Ishikawa (cell line): ENCODE results near the gene SDR39U1.

Experiments
- CEBPB ChIP-seq: IDR thresholded peaks from 2 replicates; pipeline ENCODE4 v1.6.1; 2012
- CREB1 ChIP-seq: IDR thresholded peaks from 2 replicates; pipeline ENCODE4 v1.6.1; 2012; ENCODE audit warnings: low read depth
- EGR1 ChIP-seq: IDR thresholded peaks from 2 replicates; pipeline ENCODE4 v1.6.1; 2012
- EP300 ChIP-seq: IDR thresholded peaks from 2 replicates; pipeline ENCODE4 v1.6.1; 2012; ENCODE audit warnings: borderline replicate concordance
- FOXM1 ChIP-seq: IDR thresholded peaks from 2 replicates; pipeline ENCODE4 v1.6.1; 2012; ENCODE audit warnings: low read depth, borderline replicate concordance
- NFIC ChIP-seq: IDR thresholded peaks from 2 replicates; pipeline ENCODE4 v1.6.1; 2012
- RAD21 ChIP-seq: IDR thresholded peaks from 2 replicates; pipeline ENCODE4 v1.6.1; 2012; ENCODE audit warnings: low read depth
- TAF1 ChIP-seq: IDR thresholded peaks from 2 replicates; pipeline ENCODE4 v1.6.1; 2012; ENCODE audit warnings: low read depth, mild to moderate bottlenecking
- TCF12 ChIP-seq: IDR thresholded peaks from 2 replicates; pipeline ENCODE4 v1.6.1; 2012; ENCODE audit warnings: low read depth
- TEAD4 ChIP-seq: IDR thresholded peaks from 2 replicates; pipeline ENCODE4 v1.6.1; 2012
- YY1 ChIP-seq: IDR thresholded peaks from 2 replicates; pipeline ENCODE4 v1.6.1; 2012; ENCODE audit warnings: low read depth
- ZBTB7A ChIP-seq: IDR thresholded peaks from 2 replicates; pipeline ENCODE4 v1.6.1; 2012; ENCODE audit warnings: low read depth
- TF ChIP-seq, protein P1 (sequence below): IDR thresholded peaks from 2 replicates; pipeline ENCODE4 v1.6.1; 2012
- TF ChIP-seq, protein P2 (sequence below): IDR thresholded peaks from 2 replicates; pipeline ENCODE4 v1.6.1; 2012
- TF ChIP-seq, protein P3 (sequence below): IDR thresholded peaks from 2 replicates; pipeline ENCODE4 v1.6.1; 2012; ENCODE audit warnings: low read depth, mild to moderate bottlenecking

Gene SDR39U1

DNA sequence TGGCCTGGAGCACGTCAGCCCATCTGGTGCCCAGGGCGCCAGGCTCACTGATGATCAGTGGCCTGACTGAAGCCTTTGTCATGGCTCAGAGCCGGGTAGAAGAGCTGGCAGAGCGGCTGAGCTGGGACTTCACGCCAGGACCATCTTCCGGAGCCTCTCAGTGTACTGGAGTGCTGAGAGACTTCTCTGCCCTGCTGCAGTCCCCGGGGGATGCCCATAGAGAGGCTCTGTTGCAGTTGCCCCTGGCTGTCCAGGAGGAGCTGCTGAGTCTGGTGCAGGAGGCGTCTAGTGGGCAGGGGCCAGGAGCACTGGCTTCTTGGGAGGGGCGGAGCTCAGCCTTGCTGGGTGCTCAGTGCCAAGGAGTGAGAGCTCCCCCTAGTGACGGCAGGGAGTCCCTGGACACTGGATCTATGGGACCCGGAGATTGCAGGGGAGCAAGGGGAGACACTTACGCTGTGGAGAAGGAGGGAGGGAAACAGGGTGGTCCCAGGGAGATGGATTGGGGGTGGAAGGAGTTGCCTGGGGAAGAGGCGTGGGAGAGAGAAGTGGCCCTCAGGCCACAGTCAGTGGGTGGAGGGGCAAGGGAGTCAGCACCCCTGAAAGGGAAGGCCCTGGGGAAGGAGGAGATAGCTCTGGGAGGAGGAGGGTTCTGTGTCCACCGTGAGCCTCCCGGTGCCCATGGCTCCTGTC lies 10.9 kb downstream of the SDR39U1 start:
- TF ChIP-seq TCF12 (no peak), FOXM1 (no peak), RAD21 (peak; percentile 96), EGR1 (no peak), TAF1 (no peak), NFIC (peak; percentile 37; the same call in 1 of the 2 replicates), CREB1 (no peak)
- TF ChIP-seq, protein P1, sequence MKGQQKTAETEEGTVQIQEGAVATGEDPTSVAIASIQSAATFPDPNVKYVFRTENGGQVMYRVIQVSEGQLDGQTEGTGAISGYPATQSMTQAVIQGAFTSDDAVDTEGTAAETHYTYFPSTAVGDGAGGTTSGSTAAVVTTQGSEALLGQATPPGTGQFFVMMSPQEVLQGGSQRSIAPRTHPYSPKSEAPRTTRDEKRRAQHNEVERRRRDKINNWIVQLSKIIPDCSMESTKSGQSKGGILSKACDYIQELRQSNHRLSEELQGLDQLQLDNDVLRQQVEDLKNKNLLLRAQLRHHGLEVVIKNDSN: no peak
- TF ChIP-seq, protein P2, sequence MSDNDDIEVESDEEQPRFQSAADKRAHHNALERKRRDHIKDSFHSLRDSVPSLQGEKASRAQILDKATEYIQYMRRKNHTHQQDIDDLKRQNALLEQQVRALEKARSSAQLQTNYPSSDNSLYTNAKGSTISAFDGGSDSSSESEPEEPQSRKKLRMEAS: no peak
- TF ChIP-seq, protein P3, sequence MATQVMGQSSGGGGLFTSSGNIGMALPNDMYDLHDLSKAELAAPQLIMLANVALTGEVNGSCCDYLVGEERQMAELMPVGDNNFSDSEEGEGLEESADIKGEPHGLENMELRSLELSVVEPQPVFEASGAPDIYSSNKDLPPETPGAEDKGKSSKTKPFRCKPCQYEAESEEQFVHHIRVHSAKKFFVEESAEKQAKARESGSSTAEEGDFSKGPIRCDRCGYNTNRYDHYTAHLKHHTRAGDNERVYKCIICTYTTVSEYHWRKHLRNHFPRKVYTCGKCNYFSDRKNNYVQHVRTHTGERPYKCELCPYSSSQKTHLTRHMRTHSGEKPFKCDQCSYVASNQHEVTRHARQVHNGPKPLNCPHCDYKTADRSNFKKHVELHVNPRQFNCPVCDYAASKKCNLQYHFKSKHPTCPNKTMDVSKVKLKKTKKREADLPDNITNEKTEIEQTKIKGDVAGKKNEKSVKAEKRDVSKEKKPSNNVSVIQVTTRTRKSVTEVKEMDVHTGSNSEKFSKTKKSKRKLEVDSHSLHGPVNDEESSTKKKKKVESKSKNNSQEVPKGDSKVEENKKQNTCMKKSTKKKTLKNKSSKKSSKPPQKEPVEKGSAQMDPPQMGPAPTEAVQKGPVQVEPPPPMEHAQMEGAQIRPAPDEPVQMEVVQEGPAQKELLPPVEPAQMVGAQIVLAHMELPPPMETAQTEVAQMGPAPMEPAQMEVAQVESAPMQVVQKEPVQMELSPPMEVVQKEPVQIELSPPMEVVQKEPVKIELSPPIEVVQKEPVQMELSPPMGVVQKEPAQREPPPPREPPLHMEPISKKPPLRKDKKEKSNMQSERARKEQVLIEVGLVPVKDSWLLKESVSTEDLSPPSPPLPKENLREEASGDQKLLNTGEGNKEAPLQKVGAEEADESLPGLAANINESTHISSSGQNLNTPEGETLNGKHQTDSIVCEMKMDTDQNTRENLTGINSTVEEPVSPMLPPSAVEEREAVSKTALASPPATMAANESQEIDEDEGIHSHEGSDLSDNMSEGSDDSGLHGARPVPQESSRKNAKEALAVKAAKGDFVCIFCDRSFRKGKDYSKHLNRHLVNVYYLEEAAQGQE: no peak

DNA sequence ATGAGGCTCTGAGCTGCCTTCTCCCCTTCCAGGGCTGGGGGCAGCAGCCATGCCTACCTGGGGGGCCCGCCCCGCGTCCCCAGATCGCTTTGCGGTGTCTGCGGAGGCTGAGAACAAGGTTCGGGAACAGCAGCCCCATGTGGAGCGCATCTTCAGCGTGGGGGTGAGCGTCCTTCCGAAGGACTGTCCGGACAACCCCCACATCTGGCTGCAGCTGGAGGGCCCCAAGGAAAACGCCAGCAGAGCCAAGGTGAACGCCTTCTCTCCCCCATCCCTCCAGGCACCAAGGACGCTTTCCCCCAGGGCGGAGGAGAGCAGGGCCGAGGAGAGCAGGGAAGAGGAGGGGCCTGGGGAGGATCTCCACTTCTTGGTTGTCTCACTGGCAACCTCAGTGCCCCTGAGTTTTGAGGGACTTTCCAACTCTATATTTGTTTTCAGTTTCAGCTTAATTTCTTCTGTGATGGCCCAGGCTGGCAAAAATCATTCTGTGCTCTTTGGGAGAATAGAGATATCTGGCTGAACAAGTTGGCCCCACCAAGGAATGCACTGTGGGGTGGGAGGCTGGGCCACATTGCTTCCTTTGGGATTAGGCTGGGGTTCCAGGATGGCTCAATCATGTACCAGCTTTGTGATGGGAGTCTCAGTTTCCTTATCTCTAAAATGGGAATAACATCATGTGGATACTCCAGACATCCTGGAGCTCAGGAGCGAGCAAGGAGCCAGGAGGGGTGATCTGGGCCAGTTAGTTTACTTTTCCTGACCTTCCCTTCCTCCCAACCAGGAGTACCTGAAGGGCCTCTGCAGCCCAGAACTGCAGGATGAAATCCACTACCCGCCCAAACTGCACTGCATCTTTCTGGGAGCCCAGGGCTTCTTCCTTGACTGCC lies 11.7 kb downstream of the SDR39U1 start:
- TF ChIP-seq RAD21: no peak
- TF ChIP-seq YY1: no peak
- no peak for TF ChIP-seq CEBPB
- TF ChIP-seq TEAD4: no peak
- TF ChIP-seq, protein P2: no peak
- TF ChIP-seq CREB1: no peak
- TF ChIP-seq ZBTB7A: no peak
- TF ChIP-seq, protein P1: no peak
- no peak for TF ChIP-seq TAF1
- TF ChIP-seq, protein P3: no peak
- TF ChIP-seq FOXM1: no peak
- no peak for TF ChIP-seq EP300
- no peak for TF ChIP-seq NFIC
- TF ChIP-seq TCF12: no peak
- no peak for TF ChIP-seq EGR1

DNA sequence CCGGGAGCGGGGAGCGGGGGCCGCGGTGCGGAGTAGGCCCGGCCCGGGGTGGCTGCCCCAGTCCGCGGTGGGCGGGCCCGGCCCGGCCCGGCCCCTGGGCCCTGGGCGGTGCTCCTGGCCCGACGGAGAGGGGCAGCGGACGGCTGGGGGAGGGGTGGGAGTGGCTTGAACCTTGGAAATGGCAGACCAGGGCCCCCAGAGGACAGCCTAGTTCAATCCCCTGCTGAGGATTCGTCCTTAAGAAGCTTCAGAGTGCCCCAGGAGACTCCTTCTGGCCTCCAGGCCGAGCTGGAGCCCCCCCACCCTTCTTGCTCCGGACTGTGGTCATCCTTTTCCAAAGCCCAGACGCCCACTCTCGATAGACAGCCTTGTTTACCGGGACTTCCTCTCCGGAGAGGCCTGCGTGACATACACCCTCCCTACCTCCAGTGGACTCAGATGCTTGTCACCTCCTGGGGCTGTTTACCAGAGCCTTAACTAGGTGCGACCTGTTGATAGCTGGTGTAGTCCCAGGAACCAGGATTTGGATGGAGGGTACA lies 12.4 kb downstream of the SDR39U1 start:
- TF ChIP-seq TEAD4 (no peak), YY1 (no peak)

DNA sequence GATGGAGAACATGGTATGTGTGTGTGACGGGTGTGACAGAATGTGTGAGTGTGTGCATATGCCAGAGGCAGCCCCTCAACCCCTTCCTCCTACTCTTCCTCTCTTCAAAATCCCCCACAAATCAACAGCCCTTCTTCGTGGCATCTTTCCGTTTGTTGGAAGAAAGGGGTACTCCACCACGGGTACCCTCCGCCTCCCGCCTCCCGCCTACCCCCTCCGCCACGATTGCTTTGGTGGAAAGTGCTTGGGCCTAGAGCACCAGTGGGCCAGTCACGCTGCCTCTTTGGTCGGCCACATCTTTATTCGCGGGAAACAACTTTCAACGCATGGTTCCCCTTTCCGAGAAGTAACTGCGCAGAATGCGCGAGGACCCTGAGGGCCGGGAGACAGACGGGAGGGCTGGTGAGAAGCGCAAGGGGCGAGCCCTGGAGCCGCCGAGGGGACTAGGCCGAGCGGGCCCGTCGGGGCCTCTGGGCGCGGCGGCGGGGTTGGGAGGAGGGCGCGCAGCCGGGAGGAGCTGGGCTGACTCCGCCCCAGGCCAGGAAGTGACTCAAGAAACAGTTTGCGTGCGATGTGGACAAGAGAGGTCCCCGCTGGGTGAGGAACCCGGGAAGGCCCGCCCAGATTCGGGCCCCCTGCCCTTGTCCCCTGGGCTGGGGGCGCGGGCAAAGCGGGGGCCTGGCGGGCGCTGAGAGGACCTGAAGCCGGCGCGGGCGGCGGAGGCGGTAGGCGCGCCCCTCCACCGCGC lies 13.0 kb downstream of the SDR39U1 start, which contains the start of the genes CBLN3 and KHNYN:
Gene CBLN3 (minus strand): TSS at position 274 of the 748 bp plus-strand sequence. CDS start 614 bp downstream, outside the sequence.
Gene KHNYN (plus strand): TSS at position 560 of the 748 bp plus-strand sequence. CDS start 777 bp downstream, outside the sequence.
- TF ChIP-seq CREB1 (no peak), FOXM1 (no peak), ZBTB7A (peak; percentile 38; the same call in 1 of the 2 replicates), YY1 (no peak), EGR1 (no peak), TAF1 (peak; percentile 59), RAD21 (no peak), CEBPB (no peak), TCF12 (no peak), NFIC (no peak), EP300 (no peak)
- TF ChIP-seq, protein P1: 0 out of 2 replicates have a peak, but pooled peaks have one; percentile 22
- TF ChIP-seq, protein P3: no peak
- TF ChIP-seq, protein P2: peak; percentile 30; the same call in 1 of the 2 replicates
